ENCODE results near the gene P2RX1. TPM values are rescaled to one million over a fixed set of nuclear protein-coding genes. Genes with fewer than 3 reads are reported as not detected.
A peak's percentile ranks its signal among the peaks of the same experiment; 100 is the strongest.

Gene P2RX1
- total RNA-seq (2012; rRNA removed) = under 0.01 and 0.22 TPM in 2 replicates

GRCh38 chr17:3915995-3916696 lies at the start of gene P2RX1:
P2RX1 (minus strand) TSS chr17:3916465; CDS start chr17:3916225, 240 bp downstream.
- H3K27me3 ChIP-seq (ENCODE audit: control insufficient read depth, insufficient read depth, low read length) = peaks cover 4% of the 10 kb centered on the region
- no peak within 1 kb of the TSS for H3K4me3 ChIP-seq (ENCODE audit: low read length)
- no peak within 1 kb of the TSS for H3K4me2 ChIP-seq (ENCODE audit: low read length)

GRCh38 chr17:3965118-3965800 lies 49.0 kb upstream of the P2RX1 start:
- Histone ChIP-seq H3K27me3 (ENCODE audit: control insufficient read depth, insufficient read depth, low read length) (peaks cover 41% of the 10 kb centered on the region), H3K4me2 (ENCODE audit: low read length) (peak overlapping the region; percentile 77), H3K4me3 (ENCODE audit: low read length) (peak overlapping the region; percentile 70), H3K9ac (ENCODE audit: low read depth, low read length) (peak overlapping the region; percentile 51), H3K36me3 (ENCODE audit: insufficient read depth, low read length) (no peaks in the 10 kb centered on the region), H3K4me1 (ENCODE audit: control insufficient read depth, insufficient read depth, low read length) (peaks cover 30% of the 10 kb centered on the region), H3K9me3 (replicated peaks; ENCODE audit: low read length) (no peaks in the 10 kb centered on the region)

More at GRCh38 chr17:3915995-3916696, at the start of gene P2RX1:
- H3K36me3 ChIP-seq (ENCODE audit: insufficient read depth, low read length) = no peaks in the 10 kb centered on the region
- H3K9ac ChIP-seq (ENCODE audit: low read depth, low read length) = no peak within 1 kb of the TSS
- no peaks in the 10 kb centered on the region for H3K9me3 ChIP-seq (replicated peaks; ENCODE audit: low read length)
- no peaks in the 10 kb centered on the region for H3K4me1 ChIP-seq (ENCODE audit: control insufficient read depth, insufficient read depth, low read length)

DNA sequence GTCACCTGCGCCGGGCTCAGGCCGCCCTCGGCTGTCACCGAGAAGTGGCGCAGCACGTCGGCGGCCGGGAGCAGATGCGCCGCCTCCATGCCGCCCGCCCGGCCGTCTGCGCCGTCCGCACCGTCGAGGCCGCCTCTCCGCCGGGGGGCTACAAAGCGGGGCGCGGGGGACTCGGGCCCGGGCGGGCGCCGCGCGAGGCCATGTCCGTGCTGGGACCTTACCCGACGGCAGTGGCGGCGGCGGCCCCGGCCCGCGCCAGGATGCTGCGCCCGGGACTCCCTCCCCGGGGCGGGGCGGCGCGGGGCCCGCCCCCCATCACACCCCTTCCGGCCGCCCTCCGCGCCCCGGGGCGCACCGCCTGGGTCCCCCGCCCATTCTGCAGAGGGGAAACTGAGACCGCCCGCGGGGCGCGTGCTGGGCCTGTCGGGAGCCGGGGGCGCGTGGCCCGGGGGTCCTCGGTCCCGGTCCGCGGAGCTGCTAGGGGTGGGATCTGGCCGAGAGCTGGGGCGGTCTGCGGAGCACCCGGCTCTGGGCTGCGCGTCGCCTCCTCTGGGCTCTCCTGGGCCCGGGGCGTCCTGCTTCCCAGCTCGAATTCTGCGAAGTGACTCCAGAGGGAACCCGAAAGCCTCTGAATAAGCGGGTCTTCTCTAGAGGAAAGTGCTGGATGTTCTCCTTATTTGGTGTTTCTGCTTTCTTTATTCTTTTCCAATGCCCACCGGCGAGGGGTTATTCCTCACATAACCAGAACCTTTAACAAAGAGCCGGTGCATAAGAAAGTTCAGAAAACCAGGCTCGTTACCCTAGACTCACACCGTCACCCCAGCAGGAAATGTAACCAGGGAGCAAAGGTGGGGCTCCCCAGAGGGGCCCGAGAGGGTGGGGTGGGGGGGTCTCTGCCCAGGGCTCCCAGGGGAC lies 48.2 kb upstream of the P2RX1 start, which contains the start of gene ATP2A3:
ATP2A3 (minus strand) TSS at position 235 of the 915 bp plus-strand sequence; CDS start at position 89, 146 bp downstream.
- Histone ChIP-seq H3K4me2 (ENCODE audit: low read length) (peak within 1 kb of the TSS; percentile 77), H3K9ac (ENCODE audit: low read depth, low read length) (peak within 1 kb of the TSS; percentile 51), H3K27me3 (ENCODE audit: control insufficient read depth, insufficient read depth, low read length) (peaks cover 40% of the 10 kb centered on the region), H3K4me1 (ENCODE audit: control insufficient read depth, insufficient read depth, low read length) (peaks cover 38% of the 10 kb centered on the region), H3K36me3 (ENCODE audit: insufficient read depth, low read length) (no peaks in the 10 kb centered on the region), H3K4me3 (ENCODE audit: low read length) (peak within 1 kb of the TSS; percentile 70), H3K9me3 (replicated peaks; ENCODE audit: low read length) (no peaks in the 10 kb centered on the region)

GRCh38 chr17:3963237-3964201 lies 47.3 kb upstream of the P2RX1 start:
- Histone ChIP-seq H3K9me3 (replicated peaks; ENCODE audit: low read length) (no peaks in the 10 kb centered on the region), H3K4me3 (ENCODE audit: low read length) (peak overlapping the region; percentile 70), H3K27me3 (ENCODE audit: control insufficient read depth, insufficient read depth, low read length) (peaks cover 35% of the 10 kb centered on the region), H3K9ac (ENCODE audit: low read depth, low read length) (no peak overlapping the region), H3K4me1 (ENCODE audit: control insufficient read depth, insufficient read depth, low read length) (peaks cover 43% of the 10 kb centered on the region), H3K4me2 (ENCODE audit: low read length) (peak overlapping the region; percentile 77), H3K36me3 (ENCODE audit: insufficient read depth, low read length) (no peaks in the 10 kb centered on the region)

DNA sequence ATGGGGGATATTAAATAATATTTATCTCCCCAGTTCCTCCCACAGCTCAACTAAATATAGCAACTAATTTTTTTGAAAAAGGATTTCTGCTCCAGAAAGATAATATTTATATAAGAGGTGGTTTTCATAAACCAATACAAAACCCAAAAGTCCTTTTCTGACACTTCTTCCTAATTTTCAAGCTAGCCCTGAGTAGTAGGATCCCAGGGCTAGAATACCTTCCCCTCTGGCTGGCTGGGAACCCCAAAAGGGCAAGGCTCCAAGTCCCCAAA lies 46.6 kb upstream of the P2RX1 start:
- H3K4me2 ChIP-seq (ENCODE audit: low read length) = no peak overlapping the region
- no peaks in the 10 kb centered on the region for H3K9me3 ChIP-seq (replicated peaks; ENCODE audit: low read length)
- H3K27me3 ChIP-seq (ENCODE audit: control insufficient read depth, insufficient read depth, low read length) = peaks cover 30% of the 10 kb centered on the region
- peaks cover 43% of the 10 kb centered on the region for H3K4me1 ChIP-seq (ENCODE audit: control insufficient read depth, insufficient read depth, low read length)
- H3K4me3 ChIP-seq (ENCODE audit: low read length) = no peak overlapping the region
- no peak overlapping the region for H3K9ac ChIP-seq (ENCODE audit: low read depth, low read length)
- H3K36me3 ChIP-seq (ENCODE audit: insufficient read depth, low read length) = no peaks in the 10 kb centered on the region

DNA sequence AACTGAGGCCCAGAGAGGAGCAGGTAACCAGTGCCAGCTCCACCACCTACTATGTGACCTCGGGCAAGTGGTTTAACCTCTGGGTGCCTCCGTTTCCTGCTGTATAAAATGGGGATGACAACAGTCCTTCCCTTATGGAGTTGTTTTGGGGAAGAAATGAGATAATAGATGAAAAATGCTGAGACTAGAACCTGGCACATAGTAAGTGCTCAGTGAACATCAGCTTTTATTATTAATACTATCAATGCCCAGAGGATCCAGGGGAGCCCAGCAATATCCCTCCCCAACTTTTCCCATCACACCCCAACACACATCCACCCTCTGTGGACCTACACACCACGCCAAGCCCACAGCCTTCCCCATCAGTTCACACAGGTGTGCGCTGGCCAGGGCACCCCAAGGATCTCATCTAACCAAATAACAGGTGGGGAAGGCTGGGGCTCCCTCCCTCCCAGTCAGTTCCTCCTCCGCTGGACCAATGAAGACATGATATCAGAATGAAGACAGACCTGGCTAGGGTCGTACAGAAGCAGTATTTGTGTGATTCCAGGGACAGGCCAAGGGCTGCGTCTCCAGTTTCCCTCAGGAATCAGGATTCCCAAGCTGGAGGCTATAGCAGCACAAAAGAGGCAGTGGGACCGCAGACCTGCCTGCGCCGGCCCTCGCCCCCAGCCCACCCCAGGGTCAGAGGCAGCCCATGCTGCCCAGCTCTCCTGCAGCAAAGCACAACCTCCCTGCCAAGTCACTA lies 46.1 kb upstream of the P2RX1 start:
- H3K9me3 ChIP-seq (replicated peaks; ENCODE audit: low read length) = no peaks in the 10 kb centered on the region
- H3K4me1 ChIP-seq (ENCODE audit: control insufficient read depth, insufficient read depth, low read length) = peaks cover 43% of the 10 kb centered on the region
- H3K9ac ChIP-seq (ENCODE audit: low read depth, low read length) = no peak overlapping the region
- peaks cover 26% of the 10 kb centered on the region for H3K27me3 ChIP-seq (ENCODE audit: control insufficient read depth, insufficient read depth, low read length)
- no peaks in the 10 kb centered on the region for H3K36me3 ChIP-seq (ENCODE audit: insufficient read depth, low read length)
- no peak overlapping the region for H3K4me2 ChIP-seq (ENCODE audit: low read length)
- H3K4me3 ChIP-seq (ENCODE audit: low read length) = no peak overlapping the region

GRCh38 chr17:3961564-3962047 lies 45.3 kb upstream of the P2RX1 start:
- no peaks in the 10 kb centered on the region for H3K9me3 ChIP-seq (replicated peaks; ENCODE audit: low read length)
- no peak overlapping the region for H3K4me3 ChIP-seq (ENCODE audit: low read length)
- no peak overlapping the region for H3K9ac ChIP-seq (ENCODE audit: low read depth, low read length)
- H3K4me2 ChIP-seq (ENCODE audit: low read length) = no peak overlapping the region
- H3K36me3 ChIP-seq (ENCODE audit: insufficient read depth, low read length) = no peaks in the 10 kb centered on the region
- peaks cover 26% of the 10 kb centered on the region for H3K27me3 ChIP-seq (ENCODE audit: control insufficient read depth, insufficient read depth, low read length)
- peaks cover 43% of the 10 kb centered on the region for H3K4me1 ChIP-seq (ENCODE audit: control insufficient read depth, insufficient read depth, low read length)

DNA sequence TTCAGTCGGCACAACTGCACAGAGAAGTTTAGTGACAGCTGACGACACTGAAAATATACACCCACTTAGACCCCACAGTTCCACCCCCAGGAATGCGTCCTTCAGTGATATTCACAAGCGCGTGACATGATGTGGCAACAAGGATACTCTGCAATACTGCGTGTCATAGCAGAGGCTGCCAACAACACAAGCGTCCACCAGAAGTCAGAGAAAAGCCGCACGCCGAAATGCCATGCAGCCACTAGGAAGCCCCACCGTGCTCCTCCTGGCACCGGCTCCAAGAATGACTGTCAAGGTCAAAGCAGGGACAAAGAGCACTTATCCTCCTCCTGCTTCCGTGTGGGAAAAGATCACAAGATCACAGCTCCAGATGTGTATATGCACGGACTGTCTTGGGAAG lies 44.5 kb upstream of the P2RX1 start:
- H3K36me3 ChIP-seq (ENCODE audit: insufficient read depth, low read length) = no peaks in the 10 kb centered on the region
- H3K4me1 ChIP-seq (ENCODE audit: control insufficient read depth, insufficient read depth, low read length) = peaks cover 48% of the 10 kb centered on the region
- H3K9ac ChIP-seq (ENCODE audit: low read depth, low read length) = no peak overlapping the region
- no peaks in the 10 kb centered on the region for H3K9me3 ChIP-seq (replicated peaks; ENCODE audit: low read length)
- H3K4me3 ChIP-seq (ENCODE audit: low read length) = peak overlapping the region; percentile 0
- H3K4me2 ChIP-seq (ENCODE audit: low read length) = peak overlapping the region; percentile 30
- peaks cover 26% of the 10 kb centered on the region for H3K27me3 ChIP-seq (ENCODE audit: control insufficient read depth, insufficient read depth, low read length)

- Histone ChIP-seq H3K4me1 (ENCODE audit: control insufficient read depth, insufficient read depth, low read length) (peaks cover 45% of the 10 kb centered on the region), H3K9ac (ENCODE audit: low read depth, low read length) (peak overlapping the region; percentile 16)
Observed at GRCh38 chr17:3959921-3960601, 43.8 kb upstream of the P2RX1 start.

More at GRCh38 chr17:3959921-3960601, 43.8 kb upstream of the P2RX1 start:
- no peaks in the 10 kb centered on the region for H3K9me3 ChIP-seq (replicated peaks; ENCODE audit: low read length)
- H3K4me2 ChIP-seq (ENCODE audit: low read length) = peak overlapping the region; percentile 30
- H3K27me3 ChIP-seq (ENCODE audit: control insufficient read depth, insufficient read depth, low read length) = peaks cover 26% of the 10 kb centered on the region
- H3K4me3 ChIP-seq (ENCODE audit: low read length) = peak overlapping the region; percentile 3
- no peaks in the 10 kb centered on the region for H3K36me3 ChIP-seq (ENCODE audit: insufficient read depth, low read length)

All from skeletal muscle satellite cell (primary cell).